Nephron progenitor cell (in vitro differentiated cells): Measurements from ENCODE around the gene KRT37.

ENCODE experiments used
- DNase-seq: peaks from one replicate; pipeline ENCODE4 v3.0.0; 2021
- H3K27ac Mint-ChIP-seq: 2 replicates; pipeline ENCODE4 v1.8.0; 2021; ENCODE audit warnings: mild to moderate bottlenecking, moderate library complexity, mixed read lengths
- H3K27me3 Mint-ChIP-seq: 2 replicates; pipeline ENCODE4 v1.8.0; 2021; ENCODE audit warnings: mild to moderate bottlenecking, low read depth, mixed read lengths; ENCODE audit not compliant: poor library complexity
- H3K36me3 Mint-ChIP-seq: 2 replicates; pipeline ENCODE4 v1.8.0; 2021; ENCODE audit warnings: low read depth, mixed read lengths
- H3K4me1 Mint-ChIP-seq: 2 replicates; pipeline ENCODE4 v1.8.0; 2021; ENCODE audit warnings: mixed read lengths
- H3K4me3 Mint-ChIP-seq: 2 replicates; pipeline ENCODE4 v1.8.0; 2021; ENCODE audit warnings: mild to moderate bottlenecking, moderate library complexity, mixed read lengths
- H3K9me3 Mint-ChIP-seq: 2 replicates; pipeline ENCODE4 v1.8.0; 2021; ENCODE audit warnings: mild to moderate bottlenecking, moderate library complexity, mixed read lengths
- CTCF ChIP-seq: fragments of 200-600 bp; sonication (generic); IDR thresholded peaks from 2 replicates; pipeline ENCODE4 v1.5.0; 2021; ENCODE audit warnings: antibody characterized with exemption

The KRT37 gene

GRCh38 chr17:41444186-41444585 is 19.8 kb upstream of the KRT37 start:
- no peak for TF ChIP-seq CTCF
- H3K4me3 Mint-ChIP-seq, result no peak overlapping the region
- H3K9me3 Mint-ChIP-seq, result no peaks in the 10 kb centered on the region
- no peaks in the 10 kb centered on the region for H3K36me3 Mint-ChIP-seq
- no peak overlapping the region for H3K27ac Mint-ChIP-seq
- H3K4me1 Mint-ChIP-seq, result no peaks in the 10 kb centered on the region
- H3K27me3 Mint-ChIP-seq, result peaks cover 4% of the 10 kb centered on the region
- DNase-seq, result no peak

GRCh38 chr17:41442739-41443138 is 18.4 kb upstream of the KRT37 start:
- Mint-ChIP-seq H3K27ac (no peak overlapping the region), H3K36me3 (no peaks in the 10 kb centered on the region), H3K9me3 (no peaks in the 10 kb centered on the region), H3K4me1 (no peaks in the 10 kb centered on the region), H3K27me3 (peaks cover 4% of the 10 kb centered on the region), H3K4me3 (no peak overlapping the region)
- no peak for DNase-seq
- no peak for TF ChIP-seq CTCF

GRCh38 chr17:41440531-41441033 is 16.2 kb upstream of the KRT37 start, which contains the start of gene KRT38:
TSS of gene KRT38 (minus strand) at chr17:41440983. CDS start at chr17:41440921, 62 bp downstream.
- H3K27ac Mint-ChIP-seq, result no peak within 1 kb of the TSS
- no peak for DNase-seq
- H3K27me3 Mint-ChIP-seq, result peaks cover 4% of the 10 kb centered on the region
- TF ChIP-seq CTCF, result no peak
- no peaks in the 10 kb centered on the region for H3K9me3 Mint-ChIP-seq
- H3K4me1 Mint-ChIP-seq, result no peaks in the 10 kb centered on the region
- no peak within 1 kb of the TSS for H3K4me3 Mint-ChIP-seq
- no peaks in the 10 kb centered on the region for H3K36me3 Mint-ChIP-seq

- H3K9me3 Mint-ChIP-seq, result no peaks in the 10 kb centered on the region
Measured at GRCh38 chr17:41439375-41439774, 15.0 kb upstream of the KRT37 start.

GRCh38 chr17:41437769-41438168 is 13.4 kb upstream of the KRT37 start:
- Mint-ChIP-seq H3K27me3 (no peaks in the 10 kb centered on the region), H3K4me3 (no peak overlapping the region), H3K36me3 (no peaks in the 10 kb centered on the region), H3K27ac (no peak overlapping the region), H3K9me3 (no peaks in the 10 kb centered on the region), H3K4me1 (peaks cover 14% of the 10 kb centered on the region)
- TF ChIP-seq CTCF, result no peak
- DNase-seq, result no peak

More at GRCh38 chr17:41439375-41439774, 15.0 kb upstream of the KRT37 start:
- no peak overlapping the region for H3K4me3 Mint-ChIP-seq
- peaks cover 4% of the 10 kb centered on the region for H3K4me1 Mint-ChIP-seq
- H3K36me3 Mint-ChIP-seq, result no peaks in the 10 kb centered on the region
- DNase-seq, result no peak
- peaks cover 2% of the 10 kb centered on the region for H3K27me3 Mint-ChIP-seq
- TF ChIP-seq CTCF, result no peak
- H3K27ac Mint-ChIP-seq, result no peak overlapping the region

GRCh38 chr17:41437254-41437653 is 12.9 kb upstream of the KRT37 start:
- Mint-ChIP-seq H3K27me3 (no peaks in the 10 kb centered on the region), H3K27ac (no peak overlapping the region), H3K9me3 (no peaks in the 10 kb centered on the region), H3K4me3 (no peak overlapping the region), H3K4me1 (peaks cover 14% of the 10 kb centered on the region), H3K36me3 (no peaks in the 10 kb centered on the region)
- DNase-seq, result no peak
- TF ChIP-seq CTCF, result no peak
